ENCODE measurements around the gene ANKRD31.

ANKRD31 gene

GRCh38 chr5:75156585-75156984 lies 80.1 kb downstream of the ANKRD31 start:
- peaks cover 26% of the 10 kb centered on the region for H3K9me3 Mint-ChIP-seq
- H3K4me3 Mint-ChIP-seq = no peak overlapping the region
- no peak for TF ChIP-seq CTCF (IDR thresholded peaks at IDR 0.05; ENCODE audit: unreplicated experiment in 3 of 3)
- H3K27me3 Mint-ChIP-seq (ENCODE audit: low read depth) = no peaks in the 10 kb centered on the region
- H3K27ac Mint-ChIP-seq = no peak overlapping the region
- no peaks in the 10 kb centered on the region for H3K36me3 Mint-ChIP-seq (ENCODE audit: low read depth)
- no peaks in the 10 kb centered on the region for H3K4me1 Mint-ChIP-seq

GRCh38 chr5:75152860-75153259 lies 83.8 kb downstream of the ANKRD31 start:
- Mint-ChIP-seq H3K27ac (no peak overlapping the region), H3K4me1 (no peaks in the 10 kb centered on the region), H3K4me3 (no peak overlapping the region), H3K9me3 (peaks cover 6% of the 10 kb centered on the region), H3K27me3 (ENCODE audit: low read depth) (no peaks in the 10 kb centered on the region), H3K36me3 (ENCODE audit: low read depth) (no peaks in the 10 kb centered on the region)
- no peak for TF ChIP-seq CTCF (IDR thresholded peaks at IDR 0.05; ENCODE audit: unreplicated experiment in 3 of 3)

GRCh38 chr5:75148051-75148450 lies 88.6 kb downstream of the ANKRD31 start:
- TF ChIP-seq CTCF (IDR thresholded peaks at IDR 0.05; ENCODE audit: unreplicated experiment in 3 of 3) = no peak
- Mint-ChIP-seq H3K9me3 (no peaks in the 10 kb centered on the region), H3K27ac (no peak overlapping the region), H3K27me3 (ENCODE audit: low read depth) (no peaks in the 10 kb centered on the region), H3K36me3 (ENCODE audit: low read depth) (no peaks in the 10 kb centered on the region), H3K4me1 (no peaks in the 10 kb centered on the region), H3K4me3 (no peak overlapping the region)

GRCh38 chr5:75142566-75143136 lies 94.0 kb downstream of the ANKRD31 start:
- H3K27ac Mint-ChIP-seq = no peak overlapping the region
- TF ChIP-seq CTCF (IDR thresholded peaks at IDR 0.05; ENCODE audit: unreplicated experiment in 3 of 3) = no peak
- H3K9me3 Mint-ChIP-seq = no peaks in the 10 kb centered on the region
- H3K36me3 Mint-ChIP-seq (ENCODE audit: low read depth) = no peaks in the 10 kb centered on the region
- no peaks in the 10 kb centered on the region for H3K4me1 Mint-ChIP-seq
- H3K27me3 Mint-ChIP-seq (ENCODE audit: low read depth) = peaks cover 3% of the 10 kb centered on the region
- no peak overlapping the region for H3K4me3 Mint-ChIP-seq

- Mint-ChIP-seq H3K27me3 (ENCODE audit: low read depth) (peaks cover 3% of the 10 kb centered on the region), H3K27ac (no peak overlapping the region), H3K36me3 (ENCODE audit: low read depth) (no peaks in the 10 kb centered on the region), H3K4me3 (no peak overlapping the region), H3K9me3 (peaks cover 4% of the 10 kb centered on the region), H3K4me1 (no peaks in the 10 kb centered on the region)
- TF ChIP-seq CTCF (IDR thresholded peaks at IDR 0.05; ENCODE audit: unreplicated experiment in 3 of 3) = no peak
Observed at GRCh38 chr5:75140277-75140676, 96.4 kb downstream of the ANKRD31 start.

- H3K9me3 Mint-ChIP-seq = peaks cover 10% of the 10 kb centered on the region
- no peak overlapping the region for H3K27ac Mint-ChIP-seq
- H3K36me3 Mint-ChIP-seq (ENCODE audit: low read depth) = no peaks in the 10 kb centered on the region
- no peaks in the 10 kb centered on the region for H3K4me1 Mint-ChIP-seq
- no peak overlapping the region for H3K4me3 Mint-ChIP-seq
- no peak for TF ChIP-seq CTCF (IDR thresholded peaks at IDR 0.05; ENCODE audit: unreplicated experiment in 3 of 3)
- peaks cover 3% of the 10 kb centered on the region for H3K27me3 Mint-ChIP-seq (ENCODE audit: low read depth)
Observed at GRCh38 chr5:75138689-75139088, 98.0 kb downstream of the ANKRD31 start.

Measured in nephron (organoid).